Naive thymus-derived CD8-positive, alpha-beta T cell (primary cell): ENCODE results near the gene MTA2. TPM values are rescaled to one million over a fixed set of nuclear protein-coding genes. Genes with fewer than 3 reads are reported as not detected.

Source experiments
- ATAC-seq, 2 donors: fragments of 150-1000 bp; cut with Tn5 transposase in 1 of 2; sonication (Bioruptor Pico), chemical (Tn5 transposase) in 1 of 2; 1 replicate in 1 of 2; 2 replicates in 1 of 2; pipeline ENCODE4 v1.10.0; 2021; ENCODE audit warnings: mild to moderate bottlenecking in 2 of 2, moderate library complexity in 2 of 2
- POLR2A ChIA-PET: fragments of 350-600 bp; sonication (Branson Sonifier 250); formaldehyde crosslinking; loops from one replicate; lab custom pipeline; 2021; ENCODE audit warnings: antibody characterized with exemption; lab: Charles Lee
- DNase-seq, 10 donors: peaks; one replicate each; pipeline versions ENCODE4 v3.0.0 to v3.0.0-alpha.2; 2020 to 2022
- H3K27ac Mint-ChIP-seq, 10 donors: one replicate each; pipeline ENCODE4 v1.8.0; 2020 to 2022; ENCODE audit warnings: mild to moderate bottlenecking in 10 of 10, mixed read lengths in 10 of 10, moderate library complexity in 4 of 10, inconsistent platforms in 1 of 10
- H3K27me3 Mint-ChIP-seq, 5 donors: one replicate each; pipeline ENCODE4 v1.8.0; 2021 to 2022; ENCODE audit warnings: mixed read lengths in 5 of 5
- H3K36me3 Mint-ChIP-seq, 3 donors: one replicate each; pipeline ENCODE4 v1.8.0; 2020 to 2022; ENCODE audit warnings: mixed read lengths in 3 of 3, mild to moderate bottlenecking in 2 of 3, inconsistent platforms in 1 of 3
- H3K4me1 Mint-ChIP-seq, 4 donors: one replicate each; pipeline ENCODE4 v1.8.0; 2021 to 2022; ENCODE audit warnings: mixed read lengths in 4 of 4
- H3K4me3 Mint-ChIP-seq, 10 donors: one replicate each; pipeline ENCODE4 v1.8.0; 2020 to 2022; ENCODE audit warnings: mild to moderate bottlenecking in 10 of 10, mixed read lengths in 10 of 10, moderate library complexity in 6 of 10, inconsistent platforms in 1 of 10
- H3K9me3 Mint-ChIP-seq, 9 donors: one replicate each; pipeline ENCODE4 v1.8.0; 2020 to 2022; ENCODE audit warnings: mixed read lengths in 9 of 9, mild to moderate bottlenecking in 3 of 9, inconsistent platforms in 1 of 9, moderate library complexity in 1 of 9
- polyA plus RNA-seq, 3 donors: library from polyadenylated mRNA; unstranded; fragments of 300-500 nt; fragmentation: Illumina TruSeq; gene quantifications; one replicate each; pipeline ENCODE4 v1.2.3, GENCODE V29; 2021
- total RNA-seq, 8 experiments: library from RNA in 2 of 8; stranded (reverse) in 2 of 8; gene quantifications; one replicate each; pipeline ENCODE4 v1.2.3 and lab custom pipeline; 2021 to 2026

Gene MTA2
- total and polyA plus RNA-seq, 5 experiments from 2014 or later = 15.8 to 178 (median 32.6) TPM

DNA sequence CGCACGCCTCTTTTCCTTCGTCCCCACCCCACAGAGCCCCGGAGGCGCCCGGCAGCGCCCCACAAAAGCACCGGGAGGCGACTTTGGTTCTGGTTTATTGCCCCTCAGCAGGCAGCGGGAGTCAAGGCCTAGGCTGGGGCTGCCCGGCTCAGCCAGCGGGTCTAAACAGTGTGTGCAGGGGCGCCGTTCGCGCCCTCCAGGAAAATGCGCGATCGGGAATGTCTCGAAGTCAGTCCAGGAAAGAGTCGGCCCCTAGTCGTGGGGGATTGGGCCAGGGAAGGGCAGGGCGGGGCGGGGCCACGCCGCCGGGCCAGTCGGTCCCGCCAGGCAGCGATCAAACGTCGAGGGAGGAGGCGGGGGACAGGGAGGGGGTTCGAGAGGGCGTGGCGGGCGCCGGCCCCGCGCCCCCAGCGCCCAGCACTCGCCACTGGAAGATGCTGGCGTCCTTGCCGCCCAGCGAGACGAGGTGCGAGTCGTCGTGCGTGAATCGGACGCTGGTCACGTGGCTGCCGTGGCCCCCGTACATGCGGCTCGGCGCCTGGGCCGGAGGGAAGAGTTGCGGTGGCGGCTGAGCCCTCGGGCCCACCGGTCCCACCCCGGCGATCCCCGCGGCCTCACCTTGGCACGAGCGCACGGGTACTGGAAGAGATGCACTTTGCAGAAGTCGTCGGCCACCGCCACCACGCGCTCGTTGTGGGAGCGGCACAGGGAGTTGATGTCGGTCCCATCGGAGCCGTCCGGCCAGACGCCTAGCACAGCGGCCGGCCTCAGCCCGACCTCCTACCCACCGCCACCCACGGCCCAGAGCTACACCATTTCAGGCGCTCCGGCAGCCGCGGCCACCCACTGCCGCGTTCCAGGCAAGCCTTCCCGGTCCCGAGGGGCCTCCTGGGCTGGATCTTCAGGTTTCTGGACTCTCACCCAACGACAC, 741 bp upstream of the MTA2 start:
- no peaks in the 10 kb centered on the region for H3K27me3 Mint-ChIP-seq
- H3K4me3 Mint-ChIP-seq = peak overlapping the region; percentile 88 to 95 (median 92)
- DNase-seq = peak in 2 of 10 donors; percentile 20 to 59
- H3K27ac Mint-ChIP-seq = peak overlapping the region; percentile 81 to 97 (median 94)
- H3K36me3 Mint-ChIP-seq = peaks cover 0 to 67% (median 33%) of the 10 kb centered on the region in 3 donors
- no peaks in the 10 kb centered on the region for H3K9me3 Mint-ChIP-seq
- no peak for ATAC-seq
- H3K4me1 Mint-ChIP-seq = peaks cover 37 to 63% (median 59%) of the 10 kb centered on the region in 4 donors
- POLR2A ChIA-PET = interaction anchor here (0.6 to 9.9 kb wide), 33 partner anchors 7 to 279 kb away, joined by 3 to 166 read pairs (median 7); partner anchors contain the start of genes AHNAK, B3GAT3, C11orf98 and CSKMT

DNA sequence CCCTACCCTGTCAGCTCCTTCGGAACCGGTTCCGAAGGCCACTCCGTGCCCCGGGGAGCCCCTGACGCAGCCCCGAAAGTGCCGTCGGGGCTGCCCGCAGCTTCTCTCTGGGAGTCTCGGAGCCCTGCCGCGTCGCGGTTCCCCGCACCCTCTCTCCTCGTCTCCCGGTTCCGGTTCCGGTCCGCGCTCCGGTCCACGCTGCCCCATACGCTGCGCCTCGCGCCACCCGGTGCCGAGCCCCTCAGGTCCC, 618 bp downstream of the MTA2 start:
- POLR2A ChIA-PET = interaction anchor here (0.6 to 9.9 kb wide), 31 partner anchors 9 to 280 kb away, joined by 3 to 166 read pairs (median 7); partner anchors contain the start of genes AHNAK, B3GAT3, C11orf98 and CSKMT
- H3K27ac Mint-ChIP-seq = peak overlapping the region; percentile 53 to 97 (median 95)
- no peaks in the 10 kb centered on the region for H3K27me3 Mint-ChIP-seq
- peak overlapping the region; percentile 88 to 95 (median 92) for H3K4me3 Mint-ChIP-seq
- peak in 1 of 2 donors; percentile 26 for ATAC-seq
- peaks cover 0 to 69% (median 34%) of the 10 kb centered on the region in 3 donors for H3K36me3 Mint-ChIP-seq
- H3K4me1 Mint-ChIP-seq = peaks cover 37 to 63% (median 61%) of the 10 kb centered on the region in 4 donors
- peak in 6 of 10 donors; percentile 13 to 72 (median 35) for DNase-seq
- H3K9me3 Mint-ChIP-seq = no peaks in the 10 kb centered on the region

DNA sequence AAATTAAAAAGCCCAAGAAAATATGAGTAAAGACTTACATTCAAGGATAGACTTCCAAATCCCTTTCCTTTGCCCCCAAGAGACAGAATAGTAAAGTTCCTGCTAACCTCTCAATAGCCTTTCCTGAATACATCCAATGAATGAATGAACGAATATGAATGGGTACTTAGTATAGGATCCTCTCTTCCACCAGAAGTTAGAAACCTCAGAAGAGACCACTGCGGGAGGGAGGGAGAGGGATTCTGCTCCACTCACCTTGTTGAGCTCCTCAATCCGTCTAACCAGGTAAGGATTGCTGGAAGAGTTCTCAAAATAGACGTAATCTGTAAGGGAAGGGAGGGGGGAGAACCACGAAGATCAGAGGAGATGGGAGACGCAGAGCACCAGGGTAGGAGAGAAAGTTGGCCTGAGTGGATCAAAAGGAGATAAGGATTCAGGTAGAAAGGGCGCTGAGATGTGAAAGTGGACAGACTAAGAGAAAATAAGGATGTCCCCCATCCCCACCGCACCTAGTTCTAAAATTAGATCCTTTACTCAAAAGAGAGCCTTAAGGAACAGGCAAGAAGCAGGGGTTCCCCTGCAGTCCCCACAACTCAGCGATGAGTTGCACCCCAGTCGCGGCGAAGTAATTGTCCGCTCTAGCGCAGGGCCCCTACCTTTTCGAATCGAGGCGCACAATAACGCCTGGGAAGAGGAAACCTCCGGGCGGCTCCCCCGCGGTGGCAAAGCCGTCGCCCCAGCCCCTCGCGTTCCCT, 1.1 kb downstream of the MTA2 start:
- H3K27ac Mint-ChIP-seq = peak overlapping the region; percentile 93 to 97 (median 96)
- DNase-seq (peak in 2 of 10 donors; percentile 10 to 14), ATAC-seq (peak in 1 of 2 donors; percentile 0)
- H3K4me3 Mint-ChIP-seq = peak overlapping the region; percentile 88 to 95 (median 92)
- no peaks in the 10 kb centered on the region for H3K27me3 Mint-ChIP-seq
- H3K9me3 Mint-ChIP-seq = no peaks in the 10 kb centered on the region
- POLR2A ChIA-PET = interaction anchor here (0.6 to 9.9 kb wide), 27 partner anchors 8 to 281 kb away, joined by 3 to 166 read pairs (median 8); partner anchors contain the start of genes AHNAK, B3GAT3, C11orf98 and CSKMT
- H3K36me3 Mint-ChIP-seq = peaks cover 0 to 70% (median 36%) of the 10 kb centered on the region in 3 donors
- H3K4me1 Mint-ChIP-seq = peaks cover 37 to 64% (median 61%) of the 10 kb centered on the region in 4 donors

DNA sequence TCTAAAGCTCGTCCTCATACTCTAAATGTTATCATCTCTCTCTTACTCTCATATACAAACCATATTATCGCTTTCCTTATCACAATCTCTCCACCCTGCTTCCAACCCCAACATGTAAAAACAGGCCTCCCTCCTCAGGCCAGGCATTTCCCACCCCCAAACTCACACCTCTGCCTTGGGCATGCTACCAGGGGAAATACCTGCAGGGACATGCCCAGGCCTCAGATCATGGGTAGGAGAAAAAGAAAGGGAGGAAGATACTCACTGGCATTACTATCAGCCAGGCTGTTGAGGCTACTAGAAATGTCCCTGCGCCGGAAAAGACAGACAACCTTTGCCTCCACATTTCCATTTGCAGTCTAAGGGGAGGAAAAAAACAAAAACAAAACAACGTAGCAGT, 1.8 kb downstream of the MTA2 start:
- POLR2A ChIA-PET = interaction anchor here (0.6 to 9.9 kb wide), 34 partner anchors 8 to 281 kb away, joined by 3 to 166 read pairs (median 7); partner anchors contain the start of genes B3GAT3, C11orf98, CSKMT and EEF1G
- Mint-ChIP-seq H3K27ac (peak overlapping the region; percentile 93 to 97 (median 96)), H3K4me1 (peaks cover 35 to 63% (median 60%) of the 10 kb centered on the region in 4 donors), H3K4me3 (peak overlapping the region; percentile 88 to 95 (median 92)), H3K36me3 (peaks cover 0 to 72% (median 39%) of the 10 kb centered on the region in 3 donors), H3K27me3 (no peaks in the 10 kb centered on the region), H3K9me3 (no peaks in the 10 kb centered on the region)
- ATAC-seq (no peak), DNase-seq (no peak)

DNA sequence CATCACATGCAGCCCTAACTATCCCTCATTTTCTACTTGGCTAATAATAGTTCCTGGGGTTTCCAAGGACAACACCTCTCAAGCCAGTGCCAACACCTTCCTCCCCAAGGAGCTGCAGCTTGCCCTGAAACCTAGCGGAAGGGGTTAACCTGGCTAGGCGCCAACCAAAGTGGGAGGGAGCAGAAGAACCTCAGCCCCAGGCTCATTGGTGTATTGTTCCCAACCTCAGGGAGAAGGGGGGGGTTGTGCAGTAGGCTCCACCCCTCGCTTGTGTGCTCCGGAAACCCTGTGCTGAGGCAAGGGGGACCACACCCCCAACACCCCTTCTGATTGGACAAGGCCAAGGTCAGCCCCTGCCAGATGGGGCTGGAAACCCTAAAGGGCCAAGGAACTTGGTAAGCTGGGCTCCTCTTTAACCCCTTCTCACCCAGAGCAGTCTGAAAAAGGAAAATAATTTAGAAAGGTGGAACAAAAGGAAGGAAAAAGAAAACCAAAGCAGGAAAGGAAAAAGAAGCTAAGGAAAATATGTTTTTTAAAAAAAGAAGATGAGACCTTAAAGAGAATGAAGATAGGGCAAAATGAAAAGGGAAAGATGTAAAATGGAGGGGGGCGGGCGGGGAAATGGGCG, 2.5 kb downstream of the MTA2 start:
- ATAC-seq (peak; percentile 72 to 82), DNase-seq (peak; percentile 83 to 99 (median 96))
- peak overlapping the region; percentile 93 to 97 (median 96) for H3K27ac Mint-ChIP-seq
- POLR2A ChIA-PET = interaction anchor here (0.6 to 9.9 kb wide), 29 partner anchors 7 to 282 kb away, joined by 3 to 166 read pairs (median 5); partner anchors contain the start of genes B3GAT3, C11orf98, CSKMT and EEF1G
- no peaks in the 10 kb centered on the region for H3K27me3 Mint-ChIP-seq
- peak overlapping the region; percentile 88 to 95 (median 92) for H3K4me3 Mint-ChIP-seq
- peaks cover 4 to 76% (median 43%) of the 10 kb centered on the region in 3 donors for H3K36me3 Mint-ChIP-seq
- peaks cover 35 to 67% (median 61%) of the 10 kb centered on the region in 4 donors for H3K4me1 Mint-ChIP-seq
- no peaks in the 10 kb centered on the region for H3K9me3 Mint-ChIP-seq

DNA sequence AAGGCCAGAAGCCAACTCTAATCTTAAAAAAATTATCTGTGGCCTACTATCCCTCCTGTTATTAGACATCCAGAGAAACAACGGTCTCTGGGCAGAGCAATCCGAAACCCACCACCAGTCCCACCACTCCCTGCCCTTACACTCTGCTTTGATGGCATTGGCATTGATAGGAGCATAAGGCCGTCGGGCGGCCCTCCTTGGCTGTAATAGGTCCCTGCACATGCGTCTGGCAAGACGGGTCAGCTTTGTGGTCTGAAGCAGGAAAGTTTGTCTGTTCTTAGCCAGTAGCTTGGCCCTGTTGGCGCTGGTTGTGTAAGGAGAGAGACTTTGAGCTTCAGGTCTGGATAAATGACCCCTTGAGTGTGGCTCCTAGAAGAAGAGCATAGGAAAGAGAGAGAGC, 6.5 kb downstream of the MTA2 start:
- Mint-ChIP-seq H3K36me3 (peaks cover 4 to 69% (median 38%) of the 10 kb centered on the region in 3 donors), H3K27ac (peak overlapping the region in 8 of 10 donors; percentile 9 to 97 (median 54)), H3K4me1 (peaks cover 36 to 76% (median 71%) of the 10 kb centered on the region in 4 donors), H3K4me3 (peak overlapping the region in 1 of 10 donors; percentile 29), H3K27me3 (peaks cover 0 to 3% (median 0%) of the 10 kb centered on the region in 5 donors), H3K9me3 (no peaks in the 10 kb centered on the region)
- DNase-seq (no peak), ATAC-seq (no peak)
- POLR2A ChIA-PET = interaction anchor here (0.6 to 8.1 kb wide), 8 partner anchors 8 to 194 kb away, joined by 3 to 251 read pairs (median 6); partner anchors contain the start of genes B3GAT3, C11orf98, CSKMT and EEF1G

DNA sequence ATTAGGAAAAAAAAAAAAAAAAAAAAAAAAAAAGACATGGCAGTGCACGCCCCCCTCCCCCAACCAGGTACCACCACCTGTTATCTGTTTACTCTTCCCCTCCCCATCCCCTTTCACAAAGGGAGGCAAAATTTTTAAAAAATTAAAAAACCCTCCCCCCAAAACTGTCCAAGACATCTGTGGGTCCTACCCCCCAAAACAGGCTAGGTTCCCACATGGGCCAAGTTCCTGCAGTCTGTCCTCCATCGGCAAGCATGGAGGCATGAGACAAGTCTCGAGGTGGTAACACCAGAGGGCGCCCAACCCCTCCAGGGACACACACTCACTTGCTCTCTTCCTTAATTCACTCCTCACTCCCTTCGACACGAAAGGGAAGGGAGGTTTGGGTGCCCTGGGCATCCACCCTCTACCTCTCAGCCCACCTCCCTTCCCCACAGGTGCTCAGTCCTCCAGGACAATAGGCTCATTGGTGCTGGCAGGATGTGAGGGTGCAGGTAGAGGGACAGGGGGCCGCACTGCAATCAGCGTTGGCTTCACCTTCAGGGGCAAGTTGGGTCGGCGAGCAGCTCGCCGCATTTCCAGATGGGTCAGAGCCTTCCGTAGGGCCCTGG, 8.1 kb downstream of the MTA2 start:
- H3K36me3 Mint-ChIP-seq = peaks cover 4 to 60% (median 28%) of the 10 kb centered on the region in 3 donors
- DNase-seq (peak; percentile 55 to 88 (median 70)), ATAC-seq (no peak)
- peaks cover 0 to 3% (median 0%) of the 10 kb centered on the region in 5 donors for H3K27me3 Mint-ChIP-seq
- H3K9me3 Mint-ChIP-seq = no peaks in the 10 kb centered on the region
- POLR2A ChIA-PET = interaction anchor here (0.6 to 8.1 kb wide), 19 partner anchors 10 to 262 kb away, joined by 3 to 251 read pairs (median 44); partner anchors contain the start of genes B3GAT3, BSCL2, C11orf98 and CSKMT
- H3K4me3 Mint-ChIP-seq = peak overlapping the region; percentile 66 to 90 (median 82)
- H3K27ac Mint-ChIP-seq = peak overlapping the region; percentile 90 to 97 (median 95)
- H3K4me1 Mint-ChIP-seq = peaks cover 23 to 70% (median 64%) of the 10 kb centered on the region in 4 donors

DNA sequence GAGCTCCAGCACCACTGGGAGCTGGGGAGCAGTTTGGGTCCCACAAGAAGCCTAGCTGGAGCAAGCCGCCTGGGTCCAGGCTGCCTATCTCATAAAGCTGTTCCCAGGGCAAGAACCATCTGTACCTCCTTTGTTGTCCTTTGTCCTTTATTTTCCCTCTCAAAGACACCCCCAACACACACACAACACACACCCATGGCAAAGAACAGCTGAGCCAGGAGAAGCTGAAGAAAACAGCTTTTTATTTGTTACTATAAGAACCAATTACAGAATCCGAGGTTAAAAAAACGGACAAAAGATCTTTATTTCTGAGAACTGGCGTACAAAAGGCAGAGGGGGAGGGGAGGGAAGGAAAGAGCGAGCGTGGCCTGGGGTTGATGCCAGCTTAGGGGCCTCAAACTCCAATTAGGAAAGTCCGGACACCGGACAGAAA, 8.7 kb downstream of the MTA2 start:
- peaks cover 0 to 3% (median 0%) of the 10 kb centered on the region in 5 donors for H3K27me3 Mint-ChIP-seq
- peak overlapping the region in 7 of 10 donors; percentile 7 to 96 (median 85) for H3K4me3 Mint-ChIP-seq
- peaks cover 4 to 58% (median 24%) of the 10 kb centered on the region in 3 donors for H3K36me3 Mint-ChIP-seq
- ATAC-seq (no peak), DNase-seq (no peak)
- POLR2A ChIA-PET = interaction anchor here (0.6 to 8.1 kb wide), 22 partner anchors 10 to 263 kb away, joined by 3 to 251 read pairs (median 37); partner anchors contain the start of genes B3GAT3, BSCL2, C11orf98 and CSKMT
- peak overlapping the region; percentile 25 to 99 (median 97) for H3K27ac Mint-ChIP-seq
- peaks cover 19 to 66% (median 60%) of the 10 kb centered on the region in 4 donors for H3K4me1 Mint-ChIP-seq
- H3K9me3 Mint-ChIP-seq = no peaks in the 10 kb centered on the region

DNA sequence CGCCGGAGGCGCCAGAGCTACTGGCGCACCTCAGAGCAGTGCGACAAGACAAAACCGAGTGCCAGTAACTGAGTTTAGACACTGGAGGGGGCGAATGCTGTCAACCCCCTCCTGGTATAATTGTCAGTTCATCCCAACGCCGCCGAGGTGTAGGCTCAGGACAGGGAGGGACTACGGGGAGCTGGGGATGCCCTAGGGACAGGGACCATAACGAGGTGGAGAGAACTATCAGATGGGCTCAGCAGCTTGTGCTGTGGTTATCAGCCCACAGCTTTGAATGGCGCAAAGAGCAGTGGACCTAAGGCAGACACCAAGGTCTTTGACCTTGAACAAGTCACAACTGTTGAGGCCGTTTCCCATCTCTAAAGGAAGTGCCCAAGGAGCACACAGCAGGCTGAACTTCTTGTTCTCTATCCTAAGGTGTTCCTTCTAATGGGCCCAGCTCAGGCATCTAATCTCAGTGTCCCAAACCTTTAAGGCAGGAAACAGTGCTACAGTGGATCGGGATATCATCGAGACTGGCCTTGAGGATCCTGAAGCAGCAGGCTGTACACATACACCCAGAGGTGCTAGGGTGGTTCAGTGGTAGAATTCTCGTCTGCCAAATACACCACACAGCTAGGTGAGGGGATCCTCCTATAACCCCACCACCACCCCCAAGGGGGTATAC, 9.4 kb downstream of the MTA2 start:
- no peak for DNase-seq
- Mint-ChIP-seq H3K4me1 (peaks cover 15 to 62% (median 54%) of the 10 kb centered on the region in 4 donors), H3K4me3 (peak overlapping the region; percentile 85 to 97 (median 94)), H3K9me3 (no peaks in the 10 kb centered on the region), H3K27me3 (peaks cover 0 to 3% (median 0%) of the 10 kb centered on the region in 5 donors), H3K27ac (peak overlapping the region; percentile 95 to 99 (median 98)), H3K36me3 (peaks cover 4 to 58% (median 19%) of the 10 kb centered on the region in 3 donors)
- ATAC-seq = no peak
- POLR2A ChIA-PET = interaction anchor here (0.5 to 8.1 kb wide), 50 partner anchors 11 to 1748 kb away, joined by 3 to 251 read pairs (median 10); partner anchors contain the start of genes AHNAK, B3GAT3, BSCL2 and C11orf98
